ENCODE results near the gene SOX5.

- no peak for TF ChIP-seq POLR2A (IDR thresholded peaks at IDR 0.05)
- TF ChIP-seq, protein P1, sequence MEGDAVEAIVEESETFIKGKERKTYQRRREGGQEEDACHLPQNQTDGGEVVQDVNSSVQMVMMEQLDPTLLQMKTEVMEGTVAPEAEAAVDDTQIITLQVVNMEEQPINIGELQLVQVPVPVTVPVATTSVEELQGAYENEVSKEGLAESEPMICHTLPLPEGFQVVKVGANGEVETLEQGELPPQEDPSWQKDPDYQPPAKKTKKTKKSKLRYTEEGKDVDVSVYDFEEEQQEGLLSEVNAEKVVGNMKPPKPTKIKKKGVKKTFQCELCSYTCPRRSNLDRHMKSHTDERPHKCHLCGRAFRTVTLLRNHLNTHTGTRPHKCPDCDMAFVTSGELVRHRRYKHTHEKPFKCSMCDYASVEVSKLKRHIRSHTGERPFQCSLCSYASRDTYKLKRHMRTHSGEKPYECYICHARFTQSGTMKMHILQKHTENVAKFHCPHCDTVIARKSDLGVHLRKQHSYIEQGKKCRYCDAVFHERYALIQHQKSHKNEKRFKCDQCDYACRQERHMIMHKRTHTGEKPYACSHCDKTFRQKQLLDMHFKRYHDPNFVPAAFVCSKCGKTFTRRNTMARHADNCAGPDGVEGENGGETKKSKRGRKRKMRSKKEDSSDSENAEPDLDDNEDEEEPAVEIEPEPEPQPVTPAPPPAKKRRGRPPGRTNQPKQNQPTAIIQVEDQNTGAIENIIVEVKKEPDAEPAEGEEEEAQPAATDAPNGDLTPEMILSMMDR (IDR thresholded peaks at IDR 0.05) = no peak
Observed at GRCh38 chr12:23775208-23775607, 174.3 kb downstream of the SOX5 start.
